ENCODE measurements around the gene RSRP1.
"Not testable (repeated sequence)": the region's sequence is repeated elsewhere in the genome, so short reads cannot be mapped to it uniquely, and the experiment has no call there.

Gene RSRP1

GRCh38 chr1:25255706-25256577, 8.7 kb upstream of the RSRP1 start:
- DNase-seq, result no peak

GRCh38 chr1:25253911-25254310, 6.7 kb upstream of the RSRP1 start:
- DNase-seq, result no peak

- DNase-seq, result no peak
These were observed 838 bp upstream of the RSRP1 start for GRCh38 chr1:25247829-25248754.

- peak; percentile 36 for DNase-seq
These were observed 642 bp downstream of the RSRP1 start for GRCh38 chr1:25246600-25247023.

GRCh38 chr1:25245809-25246599, 1.2 kb downstream of the RSRP1 start:
- DNase-seq, result no peak

- no peak for DNase-seq
These were observed 1.9 kb downstream of the RSRP1 start for GRCh38 chr1:25245393-25245792.

GRCh38 chr1:25243907-25244306, 3.3 kb downstream of the RSRP1 start:
- DNase-seq, result no peak

- DNase-seq, result peak; percentile 93
These were observed 7.3 kb downstream of the RSRP1 start for GRCh38 chr1:25239681-25240541.

GRCh38 chr1:25238046-25238445, 9.2 kb downstream of the RSRP1 start:
- no peak for DNase-seq

- not testable (repeated sequence) for DNase-seq
These were observed 11.0 kb downstream of the RSRP1 start for GRCh38 chr1:25236261-25236660.

- DNase-seq, result not testable (repeated sequence)
These were observed 11.8 kb downstream of the RSRP1 start for GRCh38 chr1:25235411-25235810.

- peak; percentile 80 for DNase-seq
These were observed 14.1 kb downstream of the RSRP1 start for GRCh38 chr1:25232866-25233784.

- peak; percentile 93 for DNase-seq
These were observed 15.0 kb downstream of the RSRP1 start, which contains the start of gene SYF2 for GRCh38 chr1:25232027-25232865. Gene SYF2 (minus strand): TSS chr1:25232502. CDS start chr1:25232467, 35 bp downstream.

GRCh38 chr1:25223471-25223870, 23.8 kb downstream of the RSRP1 start:
- DNase-seq, result no peak

GRCh38 chr1:25222606-25223005, 24.6 kb downstream of the RSRP1 start:
- DNase-seq, result no peak

- DNase-seq, result no peak
These were observed 26.6 kb downstream of the RSRP1 start for GRCh38 chr1:25220666-25221065.

GRCh38 chr1:25219661-25220251, 27.5 kb downstream of the RSRP1 start:
- no peak for DNase-seq

- DNase-seq, result no peak
These were observed 29.5 kb downstream of the RSRP1 start for GRCh38 chr1:25217598-25218232.

- no peak for DNase-seq
These were observed 30.2 kb downstream of the RSRP1 start for GRCh38 chr1:25217015-25217414.

Data from CD4-positive, alpha-beta T cell treated with Interleukin-12 subunit alpha and Interleukin-12 subunit beta, for 1 hour (primary cell).